ENCODE results near the gene SSH2. TPM values are rescaled to one million over a fixed set of nuclear protein-coding genes. Genes with fewer than 3 reads are reported as not detected.
"Not testable (repeated sequence)": the region's sequence is repeated elsewhere in the genome, so short reads cannot be mapped to it uniquely, and the experiment has no call there.

The SSH2 gene
- total RNA-seq, 5 donors from 2014 or later (not counting 1 experiment from before 2014, with no cell fraction given), result 76.2 to 115 (median 82.7) TPM

GRCh38 chr17:29874358-29874757 is 55.7 kb downstream of the SSH2 start:
- H3K4me1 ChIP-seq (ENCODE audit: control insufficient read depth in 1 of 2, extremely low read depth in 1 of 2, insufficient read depth in 2 of 2, low read length in 2 of 2); H3K27me3 Mint-ChIP-seq; H3K36me3 ChIP-seq (ENCODE audit: control insufficient read depth in 2 of 2, extremely low read depth in 1 of 2, insufficient read depth in 1 of 2, low read length in 1 of 2); POLR2A ChIA-PET; H3K9me3 Mint-ChIP-seq; H3K9me3 ChIP-seq; H3K4me3 ChIP-seq (ENCODE audit: control insufficient read depth in 1 of 2, extremely low read depth in 1 of 2, low read length in 1 of 2); H3K4me3 Mint-ChIP-seq; ATAC-seq (replicated peaks in 1 of 4); H3K36me3 Mint-ChIP-seq; H3K27ac ChIP-seq (ENCODE audit: low read length); H3K27me3 ChIP-seq (replicated peaks in 1 of 2; ENCODE audit: control insufficient read depth in 2 of 2, extremely low read depth in 1 of 2, insufficient read depth in 2 of 2, low read length in 1 of 2); H3K27ac Mint-ChIP-seq; DNase-seq: not testable (repeated sequence)
- CTCF ChIA-PET, result interaction anchor here in 1 of 2 donors (0.6 kb wide), 1 partner anchor 452 kb away, joined by 3 read pairs; no protein-coding TSS in a partner anchor
- WGBS (ENCODE audit: insufficient coverage), result no CpG with 5 or more reads among the region's 1 CpG
- H3K4me1 Mint-ChIP-seq, result peaks cover 24 to 39% (median 27%) of the 10 kb centered on the region in 3 donors

GRCh38 chr17:29873476-29873875 is 56.6 kb downstream of the SSH2 start:
- ChIA-PET CTCF (interaction anchor here (0.6 to 0.7 kb wide), 2 partner anchors 57 to 66 kb away, joined by 4 to 8 read pairs; no protein-coding TSS in a partner anchor), POLR2A (interaction anchor here (0.6 kb wide), 2 partner anchors 56 to 290 kb away, joined by 3 to 4 read pairs; partner anchors contain the start of gene SSH2 (in 1 of the 2))
- Mint-ChIP-seq H3K4me1 (peaks cover 23 to 47% (median 24%) of the 10 kb centered on the region in 3 donors), H3K27ac (no peak overlapping the region), H3K4me3 (no peak overlapping the region), H3K36me3 (peaks cover 8% of the 10 kb centered on the region), H3K27me3 (no peaks in the 10 kb centered on the region), H3K9me3 (no peaks in the 10 kb centered on the region)
- H3K4me1 ChIP-seq (ENCODE audit: control insufficient read depth in 1 of 2, extremely low read depth in 1 of 2, insufficient read depth in 2 of 2, low read length in 2 of 2), result peaks cover 0 to 2% of the 10 kb centered on the region in 2 experiments
- H3K4me3 ChIP-seq (ENCODE audit: control insufficient read depth in 1 of 2, extremely low read depth in 1 of 2, low read length in 1 of 2), result no peak overlapping the region
- no peaks in the 10 kb centered on the region for H3K27me3 ChIP-seq (replicated peaks in 1 of 2; ENCODE audit: control insufficient read depth in 2 of 2, extremely low read depth in 1 of 2, insufficient read depth in 2 of 2, low read length in 1 of 2)
- no peaks in the 10 kb centered on the region for H3K9me3 ChIP-seq
- DNase-seq (no peak), ATAC-seq (replicated peaks in 1 of 4) (no peak)
- no CpG with 5 or more reads among the region's 2 CpGs for WGBS (ENCODE audit: insufficient coverage)
- H3K27ac ChIP-seq (ENCODE audit: low read length), result no peak overlapping the region
- no peaks in the 10 kb centered on the region for H3K36me3 ChIP-seq (ENCODE audit: control insufficient read depth in 2 of 2, extremely low read depth in 1 of 2, insufficient read depth in 1 of 2, low read length in 1 of 2)

- Mint-ChIP-seq H3K36me3 (peaks cover 3% of the 10 kb centered on the region), H3K27me3 (no peaks in the 10 kb centered on the region), H3K9me3 (no peaks in the 10 kb centered on the region), H3K27ac (no peak overlapping the region), H3K4me1 (peaks cover 31 to 44% (median 33%) of the 10 kb centered on the region in 3 donors), H3K4me3 (no peak overlapping the region)
- no peak overlapping the region for H3K27ac ChIP-seq (ENCODE audit: low read length)
- no CpG with 5 or more reads among the region's 1 CpG for WGBS (ENCODE audit: insufficient coverage)
- DNase-seq (no peak), ATAC-seq (replicated peaks in 1 of 4) (no peak)
- no peaks in the 10 kb centered on the region for H3K27me3 ChIP-seq (replicated peaks in 1 of 2; ENCODE audit: control insufficient read depth in 2 of 2, extremely low read depth in 1 of 2, insufficient read depth in 2 of 2, low read length in 1 of 2)
- POLR2A ChIA-PET, result interaction anchor here in 1 of 2 donors (0.7 kb wide), 1 partner anchor 1552 kb away, joined by 4 read pairs; no protein-coding TSS in a partner anchor
- peaks cover 3 to 6% of the 10 kb centered on the region in 2 experiments for H3K4me1 ChIP-seq (ENCODE audit: control insufficient read depth in 1 of 2, extremely low read depth in 1 of 2, insufficient read depth in 2 of 2, low read length in 2 of 2)
- no peak overlapping the region for H3K4me3 ChIP-seq (ENCODE audit: control insufficient read depth in 1 of 2, extremely low read depth in 1 of 2, low read length in 1 of 2)
- no peaks in the 10 kb centered on the region for H3K9me3 ChIP-seq
- no peaks in the 10 kb centered on the region for H3K36me3 ChIP-seq (ENCODE audit: control insufficient read depth in 2 of 2, extremely low read depth in 1 of 2, insufficient read depth in 1 of 2, low read length in 1 of 2)
- CTCF ChIA-PET, result no interaction called here
These were observed 59.1 kb downstream of the SSH2 start for GRCh38 chr17:29870836-29871465.

GRCh38 chr17:29867643-29868181 is 62.3 kb downstream of the SSH2 start:
- Mint-ChIP-seq H3K4me1 (peaks cover 24 to 46% (median 28%) of the 10 kb centered on the region in 3 donors), H3K27ac (no peak overlapping the region)
- CTCF ChIA-PET, result interaction anchor here (1.2 to 2.1 kb wide), 2 partner anchors 63 kb away, joined by 7 to 11 read pairs; partner anchors contain the start of gene SSH2 (in 2 of the 2)

DNA sequence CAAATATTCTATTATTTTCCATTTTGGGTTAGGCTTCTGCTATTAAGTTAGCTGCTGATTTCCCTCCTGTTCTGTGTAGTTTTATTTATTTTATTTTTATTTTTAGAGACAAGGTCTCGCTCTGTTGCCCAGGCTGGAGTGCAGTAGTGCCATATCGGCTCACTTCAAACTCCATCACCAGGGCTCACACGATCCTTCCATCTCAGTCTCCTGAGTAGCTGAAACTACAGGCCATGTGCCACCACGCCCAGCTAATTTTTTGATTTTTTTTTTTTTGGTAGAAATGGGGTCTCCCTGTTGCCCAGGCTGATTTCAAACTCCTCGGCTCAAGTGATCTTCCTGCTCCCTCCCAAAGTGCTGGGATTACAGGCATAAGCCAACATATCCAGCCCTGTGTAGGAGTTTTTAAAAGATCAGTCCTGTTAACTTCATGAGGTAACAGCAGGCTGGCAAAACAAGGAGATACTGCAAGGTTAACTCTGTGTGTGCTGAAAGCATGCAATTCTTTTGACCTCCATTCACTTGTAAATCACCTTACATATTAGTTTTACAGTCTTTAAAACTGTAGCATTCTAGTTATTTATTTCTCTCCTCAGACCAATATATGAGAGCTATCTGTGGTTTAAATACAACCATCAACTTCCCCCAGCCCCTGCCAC is 63.2 kb downstream of the SSH2 start:
- Histone ChIP-seq H3K4me1 (ENCODE audit: control insufficient read depth in 1 of 2, extremely low read depth in 1 of 2, insufficient read depth in 2 of 2, low read length in 2 of 2) (peaks cover 3 to 6% of the 10 kb centered on the region in 2 experiments), H3K4me3 (ENCODE audit: control insufficient read depth in 1 of 2, extremely low read depth in 1 of 2, low read length in 1 of 2) (no peak overlapping the region), H3K36me3 (ENCODE audit: control insufficient read depth in 2 of 2, extremely low read depth in 1 of 2, insufficient read depth in 1 of 2, low read length in 1 of 2) (no peaks in the 10 kb centered on the region), H3K27me3 (replicated peaks in 1 of 2; ENCODE audit: control insufficient read depth in 2 of 2, extremely low read depth in 1 of 2, insufficient read depth in 2 of 2, low read length in 1 of 2) (no peaks in the 10 kb centered on the region), H3K27ac (ENCODE audit: low read length) (no peak overlapping the region), H3K9me3 (no peaks in the 10 kb centered on the region)
- ChIA-PET POLR2A (interaction anchor here in 1 of 2 donors (0.6 kb wide), 1 partner anchor 227 kb away, joined by 4 read pairs; no protein-coding TSS in a partner anchor), CTCF (interaction anchor here (0.5 to 2.1 kb wide), 3 partner anchors 59 to 64 kb away, joined by 4 to 11 read pairs (median 7); partner anchors contain the start of gene SSH2 (in 2 of the 2))
- Mint-ChIP-seq H3K27me3 (no peaks in the 10 kb centered on the region), H3K9me3 (no peaks in the 10 kb centered on the region), H3K4me1 (peaks cover 24 to 51% (median 26%) of the 10 kb centered on the region in 3 donors), H3K4me3 (no peak overlapping the region), H3K27ac (no peak overlapping the region), H3K36me3 (peaks cover 10% of the 10 kb centered on the region)
- DNase-seq (no peak), ATAC-seq (replicated peaks in 1 of 4) (no peak)
- WGBS (ENCODE audit: insufficient coverage), result 100% methylated on average over 3 of the region's 5 CpGs

More at GRCh38 chr17:29867643-29868181, 62.3 kb downstream of the SSH2 start:
- peaks cover 7% of the 10 kb centered on the region for H3K36me3 Mint-ChIP-seq
- no CpG with 5 or more reads among the region's 2 CpGs for WGBS (ENCODE audit: insufficient coverage)
- peak in 1 of 35 experiments; percentile 22 for DNase-seq
- H3K9me3 Mint-ChIP-seq, result no peaks in the 10 kb centered on the region
- H3K36me3 ChIP-seq (ENCODE audit: control insufficient read depth in 2 of 2, extremely low read depth in 1 of 2, insufficient read depth in 1 of 2, low read length in 1 of 2), result no peaks in the 10 kb centered on the region
- no peak overlapping the region for H3K4me3 Mint-ChIP-seq
- no peaks in the 10 kb centered on the region for H3K27me3 Mint-ChIP-seq
- H3K27ac ChIP-seq (ENCODE audit: low read length), result no peak overlapping the region
- no peak overlapping the region for H3K4me3 ChIP-seq (ENCODE audit: control insufficient read depth in 1 of 2, extremely low read depth in 1 of 2, low read length in 1 of 2)
- no peaks in the 10 kb centered on the region for H3K27me3 ChIP-seq (replicated peaks in 1 of 2; ENCODE audit: control insufficient read depth in 2 of 2, extremely low read depth in 1 of 2, insufficient read depth in 2 of 2, low read length in 1 of 2)
- H3K9me3 ChIP-seq, result no peaks in the 10 kb centered on the region
- H3K4me1 ChIP-seq (ENCODE audit: control insufficient read depth in 1 of 2, extremely low read depth in 1 of 2, insufficient read depth in 2 of 2, low read length in 2 of 2), result peaks cover 3 to 6% of the 10 kb centered on the region in 2 experiments
- POLR2A ChIA-PET, result interaction anchor here in 1 of 2 donors (0.6 kb wide), 1 partner anchor 49 kb away, joined by 3 read pairs; no protein-coding TSS in a partner anchor
- no peak for ATAC-seq (replicated peaks in 1 of 4)

- H3K27ac Mint-ChIP-seq, result no peak overlapping the region
- H3K4me1 Mint-ChIP-seq, result peaks cover 22 to 46% (median 24%) of the 10 kb centered on the region in 3 donors
- ChIA-PET CTCF (interaction anchor here in 1 of 2 donors (1.0 kb wide), 1 partner anchor 28 kb away, joined by 3 read pairs; no protein-coding TSS in a partner anchor), POLR2A (no interaction called here)
- peaks cover 10% of the 10 kb centered on the region for H3K36me3 Mint-ChIP-seq
- no peak for DNase-seq
- no peak for ATAC-seq (replicated peaks in 1 of 4)
- Histone ChIP-seq H3K36me3 (ENCODE audit: control insufficient read depth in 2 of 2, extremely low read depth in 1 of 2, insufficient read depth in 1 of 2, low read length in 1 of 2) (no peaks in the 10 kb centered on the region), H3K27ac (ENCODE audit: low read length) (no peak overlapping the region), H3K4me1 (ENCODE audit: control insufficient read depth in 1 of 2, extremely low read depth in 1 of 2, insufficient read depth in 2 of 2, low read length in 2 of 2) (peaks cover 3 to 5% of the 10 kb centered on the region in 2 experiments), H3K27me3 (replicated peaks in 1 of 2; ENCODE audit: control insufficient read depth in 2 of 2, extremely low read depth in 1 of 2, insufficient read depth in 2 of 2, low read length in 1 of 2) (no peaks in the 10 kb centered on the region), H3K4me3 (ENCODE audit: control insufficient read depth in 1 of 2, extremely low read depth in 1 of 2, low read length in 1 of 2) (no peak overlapping the region), H3K9me3 (no peaks in the 10 kb centered on the region)
- no peaks in the 10 kb centered on the region for H3K27me3 Mint-ChIP-seq
- no peaks in the 10 kb centered on the region for H3K9me3 Mint-ChIP-seq
- WGBS (ENCODE audit: insufficient coverage), result no CpG with 5 or more reads among the region's 1 CpG
- no peak overlapping the region for H3K4me3 Mint-ChIP-seq
These were observed 65.4 kb downstream of the SSH2 start for GRCh38 chr17:29864615-29865014.
